Osteoblast (primary cell): ENCODE measurements around the gene TRUB2. TPM values are rescaled to one million over a fixed set of nuclear protein-coding genes. Genes with fewer than 3 reads are reported as not detected.
A peak's percentile ranks its signal among the peaks of the same experiment; 100 is the strongest.

Experiments
- DNase-seq: peaks from one replicate; pipeline ENCODE4 v3.0.0; 2011; ENCODE audit warnings: low spot score, mixed read lengths; ENCODE audit not compliant: insufficient read length; ENCODE audit errors: missing footprints
- H2AFZ ChIP-seq: 2 replicates; pipeline ENCODE4 v1.6.0; 2011; ENCODE audit warnings: mild to moderate bottlenecking, low read length
- H3K27ac ChIP-seq: 2 replicates; pipeline ENCODE4 v1.5.1; 2011; ENCODE audit warnings: mild to moderate bottlenecking, low read depth, low read length, moderate library complexity
- H3K27me3 ChIP-seq: 2 replicates; pipeline ENCODE4 v1.6.0; 2012; ENCODE audit warnings: mild to moderate bottlenecking, control low read depth, inconsistent platforms, low read length, moderate library complexity; ENCODE audit not compliant: insufficient read depth
- H3K36me3 ChIP-seq: 2 replicates; pipeline ENCODE4 v1.5.1; 2011; ENCODE audit warnings: mild to moderate bottlenecking, low read length, control low read depth, moderate library complexity; ENCODE audit not compliant: insufficient read depth
- H3K4me1 ChIP-seq: 2 replicates; pipeline ENCODE4 v1.5.1; 2011; ENCODE audit warnings: mild to moderate bottlenecking, low read length, control low read depth, moderate library complexity; ENCODE audit not compliant: insufficient read depth
- H3K4me2 ChIP-seq: 2 replicates; pipeline ENCODE4 v1.6.0; 2011; ENCODE audit warnings: mild to moderate bottlenecking, low read length; ENCODE audit not compliant: insufficient read depth
- H3K4me3 ChIP-seq: fragments of 200-600 bp; sonication (generic); 3 replicates; pipeline ENCODE4 v1.5.1; 2012; ENCODE audit warnings: mild to moderate bottlenecking, low read length, inconsistent platforms; ENCODE audit not compliant: insufficient read depth
- H3K79me2 ChIP-seq: 2 replicates; pipeline ENCODE4 v1.6.0; 2012; ENCODE audit warnings: mild to moderate bottlenecking, low read length, control low read depth, inconsistent platforms; ENCODE audit not compliant: insufficient read depth
- H3K9me3 ChIP-seq: 2 replicates; pipeline ENCODE4 v1.5.1; 2011; ENCODE audit warnings: low read depth, low read length, control low read depth
- H4K20me1 ChIP-seq: 2 replicates; pipeline ENCODE4 v1.6.0; 2012; ENCODE audit warnings: mild to moderate bottlenecking, low read length, control low read depth; ENCODE audit not compliant: insufficient read depth
- CTCF ChIP-seq: IDR thresholded peaks from 2 replicates; pipeline ENCODE4 v1.5.1; 2011; ENCODE audit warnings: mild to moderate bottlenecking, low read depth, low read length, moderate library complexity; ENCODE audit errors: extremely low read depth
- total RNA-seq: library from RNA; depleted of rRNA; stranded (reverse); fragments of >200 nt; gene quantifications from 2 replicates; pipeline ENCODE4 v1.2.3, GENCODE V29; 2012

Gene TRUB2
- total RNA-seq, 1 donor, result 16.3 TPM

GRCh38 chr9:128344931-128345605 lies 22.8 kb upstream of the TRUB2 start:
- Histone ChIP-seq H4K20me1 (no peaks in the 10 kb centered on the region), H3K9me3 (no peaks in the 10 kb centered on the region), H3K4me1 (peaks cover 7% of the 10 kb centered on the region), H3K27ac (no peak overlapping the region), H3K27me3 (no peaks in the 10 kb centered on the region), H2AFZ (no peak overlapping the region), H3K79me2 (peaks cover 5% of the 10 kb centered on the region), H3K36me3 (peaks cover 52% of the 10 kb centered on the region), H3K4me2 (no peak overlapping the region), H3K4me3 (no peak overlapping the region)
- DNase-seq, result no peak
- no peak for TF ChIP-seq CTCF

- Histone ChIP-seq H3K79me2 (peaks cover 5% of the 10 kb centered on the region), H3K27me3 (no peaks in the 10 kb centered on the region), H3K36me3 (peaks cover 44% of the 10 kb centered on the region), H3K4me3 (no peak overlapping the region), H2AFZ (no peak overlapping the region), H3K4me1 (peaks cover 11% of the 10 kb centered on the region), H4K20me1 (no peaks in the 10 kb centered on the region), H3K27ac (no peak overlapping the region), H3K9me3 (no peaks in the 10 kb centered on the region), H3K4me2 (no peak overlapping the region)
- DNase-seq, result peak; percentile 9
- no peak for TF ChIP-seq CTCF
Observed at GRCh38 chr9:128343855-128344254, 21.6 kb upstream of the TRUB2 start.

GRCh38 chr9:128342971-128343680 lies 20.9 kb upstream of the TRUB2 start:
- Histone ChIP-seq H3K36me3 (peaks cover 38% of the 10 kb centered on the region), H4K20me1 (no peaks in the 10 kb centered on the region)

More at GRCh38 chr9:128342971-128343680, 20.9 kb upstream of the TRUB2 start:
- H3K27ac ChIP-seq, result no peak overlapping the region
- no peak overlapping the region for H2AFZ ChIP-seq
- no peaks in the 10 kb centered on the region for H3K27me3 ChIP-seq
- peaks cover 11% of the 10 kb centered on the region for H3K4me1 ChIP-seq
- H3K9me3 ChIP-seq, result no peaks in the 10 kb centered on the region
- no peak overlapping the region for H3K4me3 ChIP-seq
- TF ChIP-seq CTCF, result no peak
- peak; percentile 62 for DNase-seq
- no peak overlapping the region for H3K4me2 ChIP-seq
- H3K79me2 ChIP-seq, result peaks cover 5% of the 10 kb centered on the region
